Spinal cord (tissue), 10 donors: ENCODE data around the gene DES. TPM values are rescaled to one million over a fixed set of nuclear protein-coding genes. Genes with fewer than 3 reads are reported as not detected.

Source experiments
- DNase-seq, 6 donors: peaks; one replicate each; pipeline versions ENCODE4 v3.0.0 to v3.0.0-alpha.2; 2013 to 2015; ENCODE audit warnings: low spot score in 6 of 6, low read depth in 4 of 6
- H3K27ac ChIP-seq: one replicate; pipeline ENCODE4 v1.5.1; 2013; ENCODE audit warnings: low read depth, low read length, control low read depth
- H3K27me3 ChIP-seq: one replicate; pipeline ENCODE4 v1.6.1; 2013; ENCODE audit warnings: low read length; ENCODE audit not compliant: control insufficient read depth, insufficient read depth
- H3K36me3 ChIP-seq: one replicate; pipeline ENCODE4 v1.6.1; 2013; ENCODE audit warnings: low read length; ENCODE audit not compliant: control insufficient read depth, insufficient read depth
- H3K4me1 ChIP-seq: one replicate; pipeline ENCODE4 v1.6.1; 2013; ENCODE audit warnings: low read length; ENCODE audit not compliant: control insufficient read depth, insufficient read depth
- H3K4me3 ChIP-seq: one replicate; pipeline ENCODE4 v1.5.1; 2013; ENCODE audit warnings: low read depth, low read length, control low read depth
- H3K9me3 ChIP-seq: one replicate; pipeline ENCODE4 v1.6.1; 2013; ENCODE audit warnings: low read length; ENCODE audit not compliant: control insufficient read depth, insufficient read depth
- WGBS: methylation state at CpG from one replicate; pipeline ENCODE4 v1.1.5; 2013; ENCODE audit warnings: missing lambda C conversion rate; ENCODE audit not compliant: insufficient coverage; 5-methylcytosine and 5-hydroxymethylcytosine counted together
- polyA plus RNA-seq, 2 donors: library from polyadenylated mRNA; unstranded; fragments of 120-200 nt; gene quantifications; one replicate each; pipeline ENCODE4 v1.2.1, GENCODE V29; 2013; ENCODE audit not compliant: insufficient read length in 2 of 2
- total RNA-seq, 2 donors: library from RNA; depleted of rRNA in 1 of 2; stranded (reverse); fragments of 120-200 nt in 1 of 2; fragments of >200 nt in 1 of 2; gene quantifications; one replicate each; pipeline versions ENCODE4 v1.2.3 to v1.2.4, GENCODE V29; 2013 to 2014
- donor health status: healthy.

Gene DES
- total and polyA plus RNA-seq, 4 donors, result 3.5 to 8.8 (median 5.2) TPM

GRCh38 chr2:219470429-219470828 is 52.3 kb downstream of the DES start:
- 69% methylated on average over 2 of the region's 4 CpGs for WGBS
- H3K4me3 ChIP-seq, result no peak overlapping the region
- H3K27me3 ChIP-seq, result no peaks in the 10 kb centered on the region
- no peak for DNase-seq
- H3K27ac ChIP-seq, result no peak overlapping the region
- H3K36me3 ChIP-seq, result peaks cover 90% of the 10 kb centered on the region
- H3K9me3 ChIP-seq, result no peaks in the 10 kb centered on the region
- peaks cover 2% of the 10 kb centered on the region for H3K4me1 ChIP-seq

- Histone ChIP-seq H3K27me3 (no peaks in the 10 kb centered on the region), H3K9me3 (no peaks in the 10 kb centered on the region), H3K4me1 (peaks cover 8% of the 10 kb centered on the region), H3K4me3 (no peak overlapping the region), H3K36me3 (peaks cover 81% of the 10 kb centered on the region), H3K27ac (no peak overlapping the region)
- DNase-seq, result no peak
- 82% methylated on average over 19 of the region's 22 CpGs for WGBS
Observed at GRCh38 chr2:219471476-219472371, 53.5 kb downstream of the DES start.

- Histone ChIP-seq H3K4me3 (no peak overlapping the region), H3K27me3 (no peaks in the 10 kb centered on the region), H3K36me3 (peaks cover 80% of the 10 kb centered on the region), H3K4me1 (peaks cover 17% of the 10 kb centered on the region), H3K27ac (no peak overlapping the region), H3K9me3 (no peaks in the 10 kb centered on the region)
- 92% methylated on average over 11 of the region's 12 CpGs for WGBS
- DNase-seq, result no peak
Observed at GRCh38 chr2:219472629-219473187, 54.5 kb downstream of the DES start.

GRCh38 chr2:219473511-219473910 is 55.3 kb downstream of the DES start:
- Histone ChIP-seq H3K9me3 (no peaks in the 10 kb centered on the region), H3K27me3 (no peaks in the 10 kb centered on the region), H3K36me3 (peaks cover 75% of the 10 kb centered on the region), H3K4me3 (no peak overlapping the region), H3K27ac (no peak overlapping the region), H3K4me1 (peaks cover 20% of the 10 kb centered on the region)
- WGBS, result 89% methylated on average over 18 of the region's 18 CpGs
- no peak for DNase-seq

GRCh38 chr2:219474285-219475060 is 56.3 kb downstream of the DES start:
- DNase-seq, result no peak
- H3K4me1 ChIP-seq, result peaks cover 20% of the 10 kb centered on the region
- no peaks in the 10 kb centered on the region for H3K9me3 ChIP-seq
- H3K36me3 ChIP-seq, result peaks cover 73% of the 10 kb centered on the region
- H3K27ac ChIP-seq, result no peak overlapping the region
- no peaks in the 10 kb centered on the region for H3K27me3 ChIP-seq
- no peak overlapping the region for H3K4me3 ChIP-seq
- 66% methylated on average over 4 of the region's 11 CpGs for WGBS

GRCh38 chr2:219475278-219475677 is 57.1 kb downstream of the DES start:
- Histone ChIP-seq H3K27ac (no peak overlapping the region), H3K9me3 (no peaks in the 10 kb centered on the region), H3K4me1 (peaks cover 20% of the 10 kb centered on the region), H3K4me3 (no peak overlapping the region), H3K27me3 (no peaks in the 10 kb centered on the region), H3K36me3 (peaks cover 73% of the 10 kb centered on the region)
- DNase-seq, result no peak
- WGBS, result 83% methylated on average over 1 of the region's 6 CpGs

- no peak overlapping the region for H3K27ac ChIP-seq
- peak in 2 of 6 donors; percentile 79 to 89 for DNase-seq
- H3K4me1 ChIP-seq, result peaks cover 20% of the 10 kb centered on the region
- H3K27me3 ChIP-seq, result no peaks in the 10 kb centered on the region
- peaks cover 75% of the 10 kb centered on the region for H3K36me3 ChIP-seq
- no peaks in the 10 kb centered on the region for H3K9me3 ChIP-seq
- WGBS, result 34% methylated on average over 5 of the region's 14 CpGs
- no peak overlapping the region for H3K4me3 ChIP-seq
Observed at GRCh38 chr2:219475697-219476651, 57.8 kb downstream of the DES start.
